ENCODE data around the gene FAM193B.
"Not testable (repeated sequence)": the region's sequence is repeated elsewhere in the genome, so short reads cannot be mapped to it uniquely, and the experiment has no call there.

FAM193B gene

GRCh38 chr5:177568326-177568725 lies 14.0 kb upstream of the FAM193B start:
- H3K4me3 ChIP-seq (ENCODE audit: insufficient read depth, low read length, poor library complexity, severe bottlenecking) = no peak overlapping the region
- H3F3A ChIP-seq (ENCODE audit: insufficient read depth) = no peaks in the 10 kb centered on the region
- H3K79me2 ChIP-seq (ENCODE audit: insufficient read depth, low read length) = no peaks in the 10 kb centered on the region
- no peaks in the 10 kb centered on the region for H3K36me3 ChIP-seq (ENCODE audit: low read length)
- no peaks in the 10 kb centered on the region for H3K9me3 ChIP-seq (ENCODE audit: insufficient read depth, low read length)
- H3K9me2 ChIP-seq (replicated peaks; ENCODE audit: insufficient read depth, low read length) = no peaks in the 10 kb centered on the region
- no peaks in the 10 kb centered on the region for H4K20me1 ChIP-seq (ENCODE audit: low read depth, low read length)
- TF ChIP-seq, protein P1, sequence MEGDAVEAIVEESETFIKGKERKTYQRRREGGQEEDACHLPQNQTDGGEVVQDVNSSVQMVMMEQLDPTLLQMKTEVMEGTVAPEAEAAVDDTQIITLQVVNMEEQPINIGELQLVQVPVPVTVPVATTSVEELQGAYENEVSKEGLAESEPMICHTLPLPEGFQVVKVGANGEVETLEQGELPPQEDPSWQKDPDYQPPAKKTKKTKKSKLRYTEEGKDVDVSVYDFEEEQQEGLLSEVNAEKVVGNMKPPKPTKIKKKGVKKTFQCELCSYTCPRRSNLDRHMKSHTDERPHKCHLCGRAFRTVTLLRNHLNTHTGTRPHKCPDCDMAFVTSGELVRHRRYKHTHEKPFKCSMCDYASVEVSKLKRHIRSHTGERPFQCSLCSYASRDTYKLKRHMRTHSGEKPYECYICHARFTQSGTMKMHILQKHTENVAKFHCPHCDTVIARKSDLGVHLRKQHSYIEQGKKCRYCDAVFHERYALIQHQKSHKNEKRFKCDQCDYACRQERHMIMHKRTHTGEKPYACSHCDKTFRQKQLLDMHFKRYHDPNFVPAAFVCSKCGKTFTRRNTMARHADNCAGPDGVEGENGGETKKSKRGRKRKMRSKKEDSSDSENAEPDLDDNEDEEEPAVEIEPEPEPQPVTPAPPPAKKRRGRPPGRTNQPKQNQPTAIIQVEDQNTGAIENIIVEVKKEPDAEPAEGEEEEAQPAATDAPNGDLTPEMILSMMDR (IDR thresholded peaks at IDR 0.05; ENCODE audit: insufficient read depth, low read length, poor library complexity, severe bottlenecking) = no peak
- no peak for TF ChIP-seq EZH2phosphoT487 (conservative IDR thresholded peaks at IDR 0.05; ENCODE audit: low read length)
- no peak overlapping the region for H2AFZ ChIP-seq (ENCODE audit: low read depth, low read length, severe bottlenecking)
- H3K9ac ChIP-seq (ENCODE audit: low read length) = no peak overlapping the region
- H3K27ac ChIP-seq (ENCODE audit: low read depth, low read length) = no peak overlapping the region
- H3K27me3 ChIP-seq (ENCODE audit: low read length) = no peaks in the 10 kb centered on the region
- no peak overlapping the region for H3K4me2 ChIP-seq (ENCODE audit: low read depth, low read length, poor library complexity, severe bottlenecking)

- H3K9ac ChIP-seq (ENCODE audit: low read length) = no peak overlapping the region
- no peak overlapping the region for H3K27ac ChIP-seq (ENCODE audit: low read depth, low read length)
- no peak overlapping the region for H2AFZ ChIP-seq (ENCODE audit: low read depth, low read length, severe bottlenecking)
- no peaks in the 10 kb centered on the region for H3K9me2 ChIP-seq (replicated peaks; ENCODE audit: insufficient read depth, low read length)
- H3F3A ChIP-seq (ENCODE audit: insufficient read depth) = no peaks in the 10 kb centered on the region
- H3K79me2 ChIP-seq (ENCODE audit: insufficient read depth, low read length) = no peaks in the 10 kb centered on the region
- H3K4me3 ChIP-seq (ENCODE audit: insufficient read depth, low read length, poor library complexity, severe bottlenecking) = no peak overlapping the region
- H3K9me3 ChIP-seq (ENCODE audit: insufficient read depth, low read length) = no peaks in the 10 kb centered on the region
- no peak for TF ChIP-seq EZH2phosphoT487 (conservative IDR thresholded peaks at IDR 0.05; ENCODE audit: low read length)
- TF ChIP-seq, protein P1 (IDR thresholded peaks at IDR 0.05; ENCODE audit: insufficient read depth, low read length, poor library complexity, severe bottlenecking) = no peak
- no peaks in the 10 kb centered on the region for H4K20me1 ChIP-seq (ENCODE audit: low read depth, low read length)
- no peaks in the 10 kb centered on the region for H3K27me3 ChIP-seq (ENCODE audit: low read length)
- no peaks in the 10 kb centered on the region for H3K36me3 ChIP-seq (ENCODE audit: low read length)
- no peak overlapping the region for H3K4me2 ChIP-seq (ENCODE audit: low read depth, low read length, poor library complexity, severe bottlenecking)
These were observed 10.7 kb upstream of the FAM193B start for GRCh38 chr5:177565046-177565445.

DNA sequence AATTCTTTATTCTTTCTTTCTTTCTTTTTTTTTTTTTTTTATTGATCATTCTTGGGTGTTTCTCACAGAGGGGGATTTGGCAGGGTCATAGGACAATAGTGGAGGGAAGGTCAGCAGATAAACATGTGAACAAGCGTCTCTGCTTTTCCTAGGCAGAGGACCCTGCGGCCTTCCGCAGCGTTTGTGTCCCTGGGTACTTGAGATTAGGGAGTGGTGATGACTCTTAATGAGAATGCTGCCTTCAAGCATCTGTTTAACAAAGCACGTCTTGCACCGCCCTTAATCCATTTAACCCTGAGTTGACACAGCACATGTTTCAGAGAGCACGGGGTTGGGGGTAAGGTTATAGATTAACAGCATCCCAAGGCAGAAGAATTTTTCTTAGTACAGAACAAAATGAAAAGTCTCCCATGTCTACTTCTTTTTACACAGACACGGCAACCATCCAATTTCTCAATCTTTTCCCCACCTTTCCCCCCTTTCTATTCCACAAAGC lies 5.1 kb upstream of the FAM193B start:
- H4K20me1 ChIP-seq (ENCODE audit: low read depth, low read length); H3K79me2 ChIP-seq (ENCODE audit: insufficient read depth, low read length); H2AFZ ChIP-seq (ENCODE audit: low read depth, low read length, severe bottlenecking); H3K9me2 ChIP-seq (replicated peaks; ENCODE audit: insufficient read depth, low read length); H3K27ac ChIP-seq (ENCODE audit: low read depth, low read length); H3K27me3 ChIP-seq (ENCODE audit: low read length); H3K9me3 ChIP-seq (ENCODE audit: insufficient read depth, low read length); H3K9ac ChIP-seq (ENCODE audit: low read length); H3F3A ChIP-seq (ENCODE audit: insufficient read depth); H3K4me2 ChIP-seq (ENCODE audit: low read depth, low read length, poor library complexity, severe bottlenecking); H3K36me3 ChIP-seq (ENCODE audit: low read length); H3K4me3 ChIP-seq (ENCODE audit: insufficient read depth, low read length, poor library complexity, severe bottlenecking): not testable (repeated sequence)

DNA sequence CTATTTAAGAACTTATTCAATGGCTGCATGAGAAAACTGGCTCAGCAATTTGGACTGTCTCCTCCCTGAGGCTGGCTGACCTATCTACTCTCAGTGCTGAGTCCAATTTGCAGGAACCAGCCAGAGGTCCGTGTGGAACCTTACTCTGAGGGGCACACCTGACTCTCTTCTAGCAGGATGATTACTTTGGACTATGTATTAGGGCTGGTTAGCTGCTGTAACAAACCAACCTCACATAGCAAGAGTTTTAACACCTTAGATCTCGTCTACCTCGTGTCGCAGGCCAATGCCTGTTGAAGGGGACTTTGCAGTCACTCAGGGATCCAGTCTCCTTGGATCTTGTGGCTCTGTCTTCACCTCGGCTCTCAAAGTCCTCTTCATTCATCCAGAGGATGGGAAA lies 3.4 kb upstream of the FAM193B start:
- H3K36me3 ChIP-seq (ENCODE audit: low read length) = no peaks in the 10 kb centered on the region
- TF ChIP-seq, protein P1 (IDR thresholded peaks at IDR 0.05; ENCODE audit: insufficient read depth, low read length, poor library complexity, severe bottlenecking) = no peak
- TF ChIP-seq EZH2phosphoT487 (conservative IDR thresholded peaks at IDR 0.05; ENCODE audit: low read length) = no peak
- H2AFZ ChIP-seq (ENCODE audit: low read depth, low read length, severe bottlenecking) = no peak overlapping the region
- H4K20me1 ChIP-seq (ENCODE audit: low read depth, low read length) = no peaks in the 10 kb centered on the region
- no peaks in the 10 kb centered on the region for H3F3A ChIP-seq (ENCODE audit: insufficient read depth)
- peaks cover 13% of the 10 kb centered on the region for H3K79me2 ChIP-seq (ENCODE audit: insufficient read depth, low read length)
- no peaks in the 10 kb centered on the region for H3K27me3 ChIP-seq (ENCODE audit: low read length)
- no peak overlapping the region for H3K4me3 ChIP-seq (ENCODE audit: insufficient read depth, low read length, poor library complexity, severe bottlenecking)
- H3K9ac ChIP-seq (ENCODE audit: low read length) = no peak overlapping the region
- H3K9me3 ChIP-seq (ENCODE audit: insufficient read depth, low read length) = no peaks in the 10 kb centered on the region
- no peak overlapping the region for H3K27ac ChIP-seq (ENCODE audit: low read depth, low read length)
- H3K4me2 ChIP-seq (ENCODE audit: low read depth, low read length, poor library complexity, severe bottlenecking) = no peak overlapping the region
- no peaks in the 10 kb centered on the region for H3K9me2 ChIP-seq (replicated peaks; ENCODE audit: insufficient read depth, low read length)
